GF-D8 (cell line): Measurements from ENCODE around the gene BMPER.

ENCODE experiments used
- DNase-seq: peaks from one replicate; lab custom pipeline; 2025; lab: John Stamatoyannopoulos, UW

The BMPER gene

GRCh38 chr7:34062826-34063225, 157.5 kb downstream of the BMPER start:
- no peak for DNase-seq

DNA sequence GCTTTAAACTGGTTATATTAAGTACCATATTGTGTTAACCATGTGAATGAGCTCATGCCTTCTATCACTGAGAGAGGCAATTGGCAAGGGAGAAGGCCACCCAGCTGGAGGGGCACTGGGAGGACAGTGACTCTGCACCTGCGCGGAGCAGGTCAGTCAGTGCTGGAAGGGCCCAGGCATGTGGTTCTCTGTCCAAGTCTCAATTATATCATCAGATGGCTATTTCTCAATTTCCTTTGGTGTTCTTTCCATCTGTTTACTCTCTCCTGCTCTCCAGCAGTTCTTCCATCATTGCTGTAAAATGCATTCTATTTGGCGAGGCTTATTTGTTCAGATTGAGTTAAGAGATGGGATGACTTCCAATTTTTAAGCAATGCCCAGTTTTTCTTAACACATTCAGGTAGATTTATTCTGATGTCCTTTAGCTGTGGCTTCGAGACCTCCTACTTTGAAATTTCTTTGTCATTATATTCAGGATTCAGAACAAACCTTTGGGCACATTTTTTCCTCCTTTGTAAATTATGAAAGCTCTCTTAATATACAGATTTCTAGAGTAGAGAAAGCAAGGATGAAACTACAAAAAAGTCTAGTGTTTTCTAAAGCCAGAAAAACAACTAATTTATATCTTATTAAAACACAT, 159.3 kb downstream of the BMPER start:
- no peak for DNase-seq

DNA sequence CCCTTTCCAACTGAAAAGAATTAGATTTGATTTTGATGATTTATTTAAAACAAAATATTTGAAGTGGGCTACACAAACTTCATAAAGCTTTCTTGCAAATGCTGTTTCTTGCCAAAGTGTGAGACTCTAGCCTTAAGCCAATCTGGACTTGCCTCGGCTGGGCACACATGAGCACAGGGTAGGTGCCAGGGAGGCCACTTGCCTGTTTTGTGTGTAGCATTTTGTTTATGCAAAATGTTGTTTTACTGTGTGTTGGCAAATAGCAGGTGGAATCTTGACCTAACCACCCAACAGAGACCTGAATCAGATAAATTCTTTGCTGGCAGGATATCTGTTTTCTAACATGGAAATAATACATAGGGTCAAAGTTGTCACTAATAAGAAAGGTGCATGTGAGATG, 161.1 kb downstream of the BMPER start:
- DNase-seq: no peak

- no peak for DNase-seq
These were observed 161.9 kb downstream of the BMPER start for GRCh38 chr7:34067005-34067778.

DNA sequence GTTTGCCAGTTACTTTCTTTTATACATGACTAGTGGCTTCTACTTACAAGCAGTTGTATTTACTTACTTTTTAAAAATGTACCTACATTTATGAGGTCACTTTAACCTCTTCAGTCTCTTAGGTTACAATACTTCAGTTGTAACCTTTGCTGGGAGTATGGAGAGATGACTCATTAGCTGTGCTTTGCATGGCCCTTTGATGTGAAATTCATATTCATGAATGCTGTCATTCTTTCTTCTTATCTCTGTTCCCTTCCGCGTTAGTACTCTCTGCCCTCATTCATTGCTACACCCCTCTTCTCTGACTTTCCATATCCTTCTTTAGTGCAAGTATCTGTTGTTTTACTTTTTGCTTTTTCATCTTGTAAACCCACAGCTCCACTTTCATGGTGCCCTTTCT, 164.3 kb downstream of the BMPER start:
- DNase-seq: no peak

GRCh38 chr7:34070511-34071323, 165.4 kb downstream of the BMPER start:
- no peak for DNase-seq

DNA sequence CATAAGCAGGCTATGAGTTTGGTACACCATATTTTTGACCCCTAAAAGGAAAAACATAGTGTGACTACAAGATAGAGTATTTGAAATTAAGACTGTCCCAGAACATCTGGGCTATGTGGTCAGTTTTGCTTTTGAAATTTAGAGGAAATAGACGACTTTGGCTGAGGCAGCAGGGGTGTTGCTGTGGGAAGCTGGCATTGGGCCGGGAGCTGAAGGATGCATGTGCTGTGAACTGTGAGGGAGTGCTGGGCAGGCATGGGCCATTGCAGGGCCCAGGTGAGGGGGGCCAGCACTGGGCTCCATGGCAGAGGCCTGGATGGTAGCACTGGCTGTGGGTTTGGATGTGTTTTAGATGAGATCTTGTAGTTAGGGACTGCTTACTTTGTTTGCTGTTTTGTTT, 168.3 kb downstream of the BMPER start:
- DNase-seq: no peak

DNA sequence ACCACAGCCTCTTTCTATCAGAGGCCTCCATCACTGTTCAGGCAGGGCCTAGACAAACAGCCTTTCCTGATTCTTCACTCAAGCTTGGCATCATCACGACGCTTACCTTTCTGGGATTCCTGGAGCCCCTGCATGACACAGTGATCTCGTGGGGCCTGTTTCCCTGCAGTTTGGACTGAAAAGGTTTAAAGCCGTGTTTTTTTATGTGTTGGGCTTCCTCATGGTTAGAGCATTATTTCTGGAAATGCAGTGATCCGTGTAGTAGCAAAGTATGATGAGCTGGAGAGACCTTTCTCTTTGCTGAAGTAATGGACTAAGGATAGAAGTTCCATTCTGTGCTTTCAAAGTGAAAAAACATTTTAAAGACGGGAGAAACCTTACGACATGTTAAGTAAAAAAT, 169.1 kb downstream of the BMPER start:
- DNase-seq: no peak

DNA sequence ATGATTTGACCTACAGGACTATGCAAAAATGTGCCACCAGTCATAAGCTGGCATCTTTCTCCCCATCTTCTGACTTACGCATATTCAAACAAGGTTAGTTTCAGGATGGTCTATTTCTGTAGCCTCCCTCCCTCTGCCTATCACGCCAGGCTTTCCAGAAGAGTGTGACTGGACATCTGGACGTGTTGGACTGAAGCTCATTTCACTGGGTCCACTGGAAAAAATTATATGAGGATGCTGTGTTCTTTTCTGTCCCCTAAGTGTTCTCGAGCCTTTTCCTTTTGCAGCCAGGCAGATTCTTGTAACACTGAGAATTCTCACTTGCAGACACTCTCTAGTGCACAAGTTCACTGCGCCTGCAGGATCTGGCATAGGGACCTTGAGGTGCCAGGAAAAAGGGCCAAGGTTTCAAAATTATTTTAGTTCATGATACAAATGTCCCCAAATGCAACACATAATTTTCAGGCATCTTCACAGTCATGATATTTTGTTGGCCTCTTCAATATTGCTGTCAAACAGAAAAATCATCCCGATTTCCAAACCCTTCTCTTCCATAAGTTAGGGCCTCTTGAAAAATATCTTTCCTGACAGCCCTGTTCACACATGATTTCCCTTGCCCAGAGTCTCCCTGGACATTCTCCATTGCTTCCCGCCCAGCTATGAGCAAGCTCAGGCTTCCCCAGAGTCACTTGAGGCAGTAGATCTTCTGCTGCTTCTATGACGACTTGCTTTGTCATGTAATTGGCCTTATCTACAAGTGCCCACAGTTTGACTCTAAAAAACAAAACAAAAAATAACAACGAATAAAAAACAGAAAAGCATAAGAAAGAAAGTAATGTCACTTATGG, 170.4 kb downstream of the BMPER start:
- DNase-seq: no peak

- no peak for DNase-seq
These were observed 171.8 kb downstream of the BMPER start for GRCh38 chr7:34077168-34077567.

DNA sequence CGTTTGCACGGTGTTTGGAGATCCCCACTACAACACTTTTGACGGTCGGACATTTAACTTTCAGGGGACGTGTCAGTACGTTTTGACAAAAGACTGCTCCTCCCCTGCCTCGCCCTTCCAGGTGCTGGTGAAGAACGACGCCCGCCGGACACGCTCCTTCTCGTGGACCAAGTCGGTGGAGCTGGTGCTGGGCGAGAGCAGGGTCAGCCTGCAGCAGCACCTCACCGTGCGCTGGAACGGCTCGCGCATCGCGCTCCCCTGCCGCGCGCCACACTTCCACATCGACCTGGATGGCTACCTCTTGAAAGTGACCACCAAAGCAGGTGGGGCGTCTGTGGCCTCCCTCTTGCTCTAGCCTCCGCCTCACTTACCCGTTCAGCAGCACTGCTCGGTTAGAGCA, 173.5 kb downstream of the BMPER start:
- DNase-seq: no peak

GRCh38 chr7:34080513-34080912, 175.2 kb downstream of the BMPER start:
- no peak for DNase-seq

- DNase-seq: no peak
These were observed 176.6 kb downstream of the BMPER start for GRCh38 chr7:34081935-34082334.

GRCh38 chr7:34083440-34083839, 178.1 kb downstream of the BMPER start:
- DNase-seq: no peak

- DNase-seq: no peak
These were observed 179.3 kb downstream of the BMPER start for GRCh38 chr7:34084651-34085050.

GRCh38 chr7:34086064-34086463, 180.7 kb downstream of the BMPER start:
- no peak for DNase-seq

DNA sequence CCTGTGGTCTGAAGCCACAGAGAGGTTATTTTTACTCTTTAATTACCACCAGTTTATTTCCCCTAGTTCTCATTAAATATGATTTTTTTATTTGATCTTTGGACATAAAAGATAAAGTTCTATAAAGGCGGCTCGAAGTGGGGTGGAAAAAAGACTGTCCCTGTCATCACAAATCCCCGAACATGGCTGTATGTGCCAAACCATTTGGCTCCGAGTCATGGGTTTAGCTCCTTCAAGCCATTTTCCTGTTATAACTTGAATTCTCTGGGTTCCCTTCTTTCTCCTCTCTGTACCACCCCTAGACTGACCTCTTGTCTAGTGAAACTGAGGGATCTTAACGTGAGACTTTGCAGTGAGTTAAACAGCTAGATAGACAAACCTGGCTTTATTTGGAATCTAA, 181.6 kb downstream of the BMPER start:
- DNase-seq: no peak

- no peak for DNase-seq
These were observed 182.9 kb downstream of the BMPER start for GRCh38 chr7:34087892-34088891.

- DNase-seq: no peak
These were observed 185.5 kb downstream of the BMPER start for GRCh38 chr7:34090816-34091215.

GRCh38 chr7:34091321-34091917, 186.1 kb downstream of the BMPER start:
- DNase-seq: no peak
